Keratinocyte (primary cell): Measurements from ENCODE around the gene PRKCE. TPM values are rescaled to one million over a fixed set of nuclear protein-coding genes. Genes with fewer than 3 reads are reported as not detected.
"Not testable (repeated sequence)": the region's sequence is repeated elsewhere in the genome, so short reads cannot be mapped to it uniquely, and the experiment has no call there.

ENCODE experiments used
- DNase-seq: peaks from one replicate; pipeline ENCODE4 v3.0.0-alpha.2; 2011; ENCODE audit warnings: low read depth, missing footprints, low spot score
- FAIRE-seq: peaks from 2 replicates; lab custom pipeline; 2011; peaks lifted over from hg19 to GRCh38; lab: Jason Lieb, UNC
- H2AFZ ChIP-seq: 2 replicates; pipeline ENCODE4 v1.6.0; 2012; ENCODE audit warnings: low read length, control low read depth, inconsistent platforms; ENCODE audit not compliant: control insufficient read depth
- H3K27ac ChIP-seq: 2 replicates; pipeline ENCODE4 v1.5.1; 2011; ENCODE audit warnings: low read length; ENCODE audit not compliant: control insufficient read depth, insufficient read depth
- H3K27me3 ChIP-seq: 3 replicates; pipeline ENCODE4 v1.6.0; 2011; ENCODE audit warnings: low read length; ENCODE audit not compliant: control insufficient read depth, insufficient read depth; ENCODE audit errors: extremely low read depth
- H3K36me3 ChIP-seq, 2 experiments: 2 replicates in 1 of 2; 3 replicates in 1 of 2; pipeline ENCODE4 v1.5.1; 2011; ENCODE audit warnings: low read length in 2 of 2, mild to moderate bottlenecking in 1 of 2; ENCODE audit not compliant: control insufficient read depth in 2 of 2, insufficient read depth in 2 of 2; ENCODE audit errors: extremely low read depth in 1 of 2
- H3K4me1 ChIP-seq: 3 replicates; pipeline ENCODE4 v1.5.1; 2011; ENCODE audit warnings: low read length; ENCODE audit not compliant: control insufficient read depth, insufficient read depth; ENCODE audit errors: extremely low read depth
- H3K4me2 ChIP-seq: 3 replicates; pipeline ENCODE4 v1.6.0; 2011; ENCODE audit warnings: low read depth, low read length; ENCODE audit not compliant: control insufficient read depth, insufficient read depth; ENCODE audit errors: extremely low read depth
- H3K4me3 ChIP-seq, 3 experiments: fragments of 200-600 bp in 1 of 3; sonication (generic) in 1 of 3; 2 replicates in 2 of 3; 3 replicates in 1 of 3; pipeline ENCODE4 v1.5.1; 2011 to 2016; ENCODE audit warnings: low read length in 3 of 3, mild to moderate bottlenecking in 3 of 3, control low read depth in 2 of 3, inconsistent platforms in 1 of 3, low read depth in 1 of 3, mixed read lengths in 1 of 3, mixed run types in 1 of 3, moderate library complexity in 1 of 3; ENCODE audit not compliant: control insufficient read depth in 2 of 3, insufficient read depth in 2 of 3; ENCODE audit errors: extremely low read depth in 1 of 3
- H3K79me2 ChIP-seq: 2 replicates; pipeline ENCODE4 v1.6.0; 2012; ENCODE audit warnings: low read length; ENCODE audit not compliant: control insufficient read depth, insufficient read depth
- H3K9ac ChIP-seq: 3 replicates; pipeline ENCODE4 v1.6.0; 2011; ENCODE audit warnings: low read length; ENCODE audit not compliant: control insufficient read depth, insufficient read depth; ENCODE audit errors: extremely low read depth
- H3K9me1 ChIP-seq: 3 replicates; pipeline ENCODE4 v1.6.0; 2011; ENCODE audit warnings: low read length; ENCODE audit not compliant: control insufficient read depth, insufficient read depth; ENCODE audit errors: extremely low read depth
- H3K9me3 ChIP-seq: 2 replicates; pipeline ENCODE4 v1.5.1; 2012; ENCODE audit warnings: low read depth, low read length; ENCODE audit not compliant: control insufficient read depth
- H4K20me1 ChIP-seq: 3 replicates; pipeline ENCODE4 v1.6.0; 2011; ENCODE audit warnings: low read length; ENCODE audit not compliant: control insufficient read depth, insufficient read depth; ENCODE audit errors: extremely low read depth
- CTCF ChIP-seq, 3 experiments: IDR thresholded peaks in 1 of 3; conservative IDR thresholded peaks in 1 of 3; optimal IDR thresholded peaks in 1 of 3; 2 replicates in 2 of 3; 3 replicates in 1 of 3; pipeline versions ENCODE3 to v1.5.1; 2011; ENCODE audit warnings: low read length in 3 of 3, mild to moderate bottlenecking in 3 of 3, moderate library complexity in 2 of 3, control low read depth in 1 of 3, inconsistent platforms in 1 of 3; ENCODE audit not compliant: insufficient read depth in 2 of 3; ENCODE audit errors: extremely low read depth in 1 of 3
- EZH2 ChIP-seq: IDR thresholded peaks from one replicate; pipeline ENCODE4 v1.6.1; 2012; ENCODE audit warnings: inconsistent platforms, mild to moderate bottlenecking, low read length, moderate library complexity
- dilution Hi-C: fragments of 300-500 bp; cut with MboI; formaldehyde crosslinking; loops from one replicate; pipeline ENCODE4 v1.7.0; 2020; ENCODE audit warnings: low sequenced_read_pairs; ENCODE audit not compliant: extremely low pct_ligation_motif_present
- polyA plus RNA-seq, 5 experiments: library from polyadenylated mRNA; depleted of rRNA in 3 of 5; stranded (reverse) in 3 of 5; stranded (forward) in 1 of 5; unstranded in 1 of 5; fragments of >200 nt; gene quantifications; 1 replicate in 1 of 5; 2 replicates in 3 of 5; 3 replicates in 1 of 5; pipeline versions ENCODE4 v1.2.1 to v1.2.3, GENCODE V29; 2011 to 2012; ENCODE audit warnings: missing spikeins in 2 of 5, low read depth in 1 of 5, low replicate concordance in 1 of 5

PRKCE gene
- polyA plus RNA-seq, 1 donor (not counting 4 experiments of a cell fraction or from before 2014, with no cell fraction given), result 2.0 TPM

GRCh38 chr2:46202453-46202852 lies 551.0 kb downstream of the PRKCE start:
- FAIRE-seq, result no peak
- dilution Hi-C loops, result no loop called here

GRCh38 chr2:46202987-46203386 lies 551.5 kb downstream of the PRKCE start:
- FAIRE-seq (no peak), DNase-seq (no peak)
- Histone ChIP-seq H3K27me3 (no peaks in the 10 kb centered on the region), H3K4me1 (peaks cover 17% of the 10 kb centered on the region), H3K9ac (no peak overlapping the region), H3K36me3 (no peaks in the 10 kb centered on the region), H4K20me1 (no peaks in the 10 kb centered on the region), H2AFZ (no peak overlapping the region), H3K4me3 (no peak overlapping the region), H3K9me3 (no peaks in the 10 kb centered on the region), H3K9me1 (no peaks in the 10 kb centered on the region), H3K27ac (no peak overlapping the region), H3K4me2 (no peak overlapping the region), H3K79me2 (no peaks in the 10 kb centered on the region)
- TF ChIP-seq EZH2 (no peak), CTCF (optimal IDR thresholded peaks at IDR 0.05 in 1 of 3, IDR thresholded peaks at IDR 0.05 in 1 of 3, conservative IDR thresholded peaks at IDR 0.05 in 1 of 3; ENCODE audit: extremely low read depth in 1 of 3, insufficient read depth in 2 of 3, low read length in 3 of 3) (no peak)
- dilution Hi-C loops, result no loop called here

More at GRCh38 chr2:46202453-46202852, 551.0 kb downstream of the PRKCE start:
- Histone ChIP-seq H3K79me2 (no peaks in the 10 kb centered on the region), H3K4me1 (peaks cover 22% of the 10 kb centered on the region), H4K20me1 (no peaks in the 10 kb centered on the region), H3K27ac (no peak overlapping the region), H2AFZ (no peak overlapping the region), H3K4me2 (no peak overlapping the region), H3K9me3 (no peaks in the 10 kb centered on the region), H3K9me1 (no peaks in the 10 kb centered on the region), H3K9ac (no peak overlapping the region), H3K4me3 (no peak overlapping the region), H3K27me3 (no peaks in the 10 kb centered on the region), H3K36me3 (no peaks in the 10 kb centered on the region)
- no peak for TF ChIP-seq EZH2
- no peak for TF ChIP-seq CTCF (optimal IDR thresholded peaks at IDR 0.05 in 1 of 3, IDR thresholded peaks at IDR 0.05 in 1 of 3, conservative IDR thresholded peaks at IDR 0.05 in 1 of 3; ENCODE audit: extremely low read depth in 1 of 3, insufficient read depth in 2 of 3, low read length in 3 of 3)
- no peak for DNase-seq

- FAIRE-seq, H3K9me1 ChIP-seq, H4K20me1 ChIP-seq, H3K4me3 ChIP-seq, H2AFZ ChIP-seq, dilution Hi-C loops, H3K27me3 ChIP-seq, H3K36me3 ChIP-seq, H3K27ac ChIP-seq, DNase-seq, H3K9me3 ChIP-seq, H3K9ac ChIP-seq, H3K79me2 ChIP-seq, H3K4me2 ChIP-seq: not testable (repeated sequence)
- H3K4me1 ChIP-seq, result peaks cover 11% of the 10 kb centered on the region
Measured at GRCh38 chr2:46203636-46204035, 552.2 kb downstream of the PRKCE start.
